ENCODE measurements around the gene AP1S3.

The AP1S3 gene

GRCh38 chr2:223805008-223805407 lies 32.4 kb downstream of the AP1S3 start:
- DNase-seq (ENCODE audit: extremely low spot score), result no peak
- no peak for TF ChIP-seq LEF1 (IDR thresholded peaks at IDR 0.05; ENCODE audit: borderline replicate concordance)
- no peak for TF ChIP-seq PKNOX1 (IDR thresholded peaks at IDR 0.05)
- no peak for TF ChIP-seq SUZ12 (IDR thresholded peaks at IDR 0.05)
- no peak for TF ChIP-seq ZNF384 (IDR thresholded peaks at IDR 0.05)
- TF ChIP-seq ELF4 (IDR thresholded peaks at IDR 0.05), result no peak
- no peak for TF ChIP-seq CTBP1 (IDR thresholded peaks at IDR 0.05; ENCODE audit: borderline replicate concordance)
- no peak for TF ChIP-seq FOXM1 (IDR thresholded peaks at IDR 0.05; ENCODE audit: borderline replicate concordance)
- no peak for TF ChIP-seq L3MBTL2 (conservative IDR thresholded peaks at IDR 0.05)
- TF ChIP-seq ARNT (IDR thresholded peaks at IDR 0.05), result no peak
- no peak for TF ChIP-seq FOXA1 (IDR thresholded peaks at IDR 0.05)
- no peak for TF ChIP-seq HDGF (IDR thresholded peaks at IDR 0.05; ENCODE audit: borderline replicate concordance)
- no peak for TF ChIP-seq FOXK2 (IDR thresholded peaks at IDR 0.05)
- no peak for TF ChIP-seq TARDBP (IDR thresholded peaks at IDR 0.05)
- no peak for TF ChIP-seq SP1 (IDR thresholded peaks at IDR 0.05)
- TF ChIP-seq NFRKB (IDR thresholded peaks at IDR 0.05), result no peak
- no peak for TF ChIP-seq BHLHE40 (IDR thresholded peaks at IDR 0.05; ENCODE audit: borderline replicate concordance)
- ChIA-PET CTCF (interaction anchor here (0.6 kb wide), 1 partner anchor 19 kb away, joined by 4 read pairs; no protein-coding TSS in a partner anchor), POLR2A (no interaction called here)

GRCh38 chr2:223801736-223802135 lies 35.6 kb downstream of the AP1S3 start:
- TF ChIP-seq HDGF (IDR thresholded peaks at IDR 0.05; ENCODE audit: borderline replicate concordance), result no peak
- TF ChIP-seq PKNOX1 (IDR thresholded peaks at IDR 0.05), result no peak
- ChIA-PET POLR2A (no interaction called here), CTCF (no interaction called here)
- no peak for DNase-seq (ENCODE audit: extremely low spot score)

- TF ChIP-seq BHLHE40 (IDR thresholded peaks at IDR 0.05; ENCODE audit: borderline replicate concordance), result no peak
- POLR2A ChIA-PET, result no interaction called here
- CTCF ChIA-PET, result interaction anchor here (0.6 kb wide), 1 partner anchor 90 kb away, joined by 3 read pairs; no protein-coding TSS in a partner anchor
- DNase-seq (ENCODE audit: extremely low spot score), result no peak
Measured at GRCh38 chr2:223800908-223801307, 36.5 kb downstream of the AP1S3 start.

- ChIA-PET POLR2A (no interaction called here), CTCF (interaction anchor here (0.6 to 1.4 kb wide), 10 partner anchors 55 to 826 kb away, joined by 3 to 5 read pairs (median 3); no protein-coding TSS in a partner anchor)
- no peak for DNase-seq (ENCODE audit: extremely low spot score)
- TF ChIP-seq CTBP1 (IDR thresholded peaks at IDR 0.05; ENCODE audit: borderline replicate concordance) (no peak), ARNT (IDR thresholded peaks at IDR 0.05) (no peak), SUZ12 (IDR thresholded peaks at IDR 0.05) (no peak), ELF4 (IDR thresholded peaks at IDR 0.05) (no peak), FOXA1 (IDR thresholded peaks at IDR 0.05) (no peak), FOXK2 (IDR thresholded peaks at IDR 0.05) (no peak), PKNOX1 (IDR thresholded peaks at IDR 0.05) (no peak), TARDBP (IDR thresholded peaks at IDR 0.05) (no peak), FOXM1 (IDR thresholded peaks at IDR 0.05; ENCODE audit: borderline replicate concordance) (no peak), ZNF384 (IDR thresholded peaks at IDR 0.05) (no peak), SP1 (IDR thresholded peaks at IDR 0.05) (no peak), HDGF (IDR thresholded peaks at IDR 0.05; ENCODE audit: borderline replicate concordance) (no peak), LEF1 (IDR thresholded peaks at IDR 0.05; ENCODE audit: borderline replicate concordance) (no peak), NFRKB (IDR thresholded peaks at IDR 0.05) (no peak), BHLHE40 (IDR thresholded peaks at IDR 0.05; ENCODE audit: borderline replicate concordance) (no peak), L3MBTL2 (conservative IDR thresholded peaks at IDR 0.05) (no peak)
Measured at GRCh38 chr2:223797811-223798721, 39.3 kb downstream of the AP1S3 start.

- ChIA-PET POLR2A (no interaction called here), CTCF (interaction anchor here (0.7 to 1.4 kb wide), 3 partner anchors 105 to 825 kb away, joined by 3 to 4 read pairs (median 3); no protein-coding TSS in a partner anchor)
- TF ChIP-seq TARDBP (IDR thresholded peaks at IDR 0.05), result no peak
- TF ChIP-seq LEF1 (IDR thresholded peaks at IDR 0.05; ENCODE audit: borderline replicate concordance), result no peak
- TF ChIP-seq FOXA1 (IDR thresholded peaks at IDR 0.05), result no peak
- no peak for TF ChIP-seq NFRKB (IDR thresholded peaks at IDR 0.05)
- TF ChIP-seq PKNOX1 (IDR thresholded peaks at IDR 0.05), result no peak
- no peak for TF ChIP-seq FOXM1 (IDR thresholded peaks at IDR 0.05; ENCODE audit: borderline replicate concordance)
- no peak for TF ChIP-seq L3MBTL2 (conservative IDR thresholded peaks at IDR 0.05)
- TF ChIP-seq BHLHE40 (IDR thresholded peaks at IDR 0.05; ENCODE audit: borderline replicate concordance), result no peak
- TF ChIP-seq ELF4 (IDR thresholded peaks at IDR 0.05), result no peak
- no peak for TF ChIP-seq CTBP1 (IDR thresholded peaks at IDR 0.05; ENCODE audit: borderline replicate concordance)
- no peak for TF ChIP-seq ZNF384 (IDR thresholded peaks at IDR 0.05)
- no peak for TF ChIP-seq SP1 (IDR thresholded peaks at IDR 0.05)
- TF ChIP-seq SUZ12 (IDR thresholded peaks at IDR 0.05), result no peak
- TF ChIP-seq HDGF (IDR thresholded peaks at IDR 0.05; ENCODE audit: borderline replicate concordance), result no peak
- TF ChIP-seq ARNT (IDR thresholded peaks at IDR 0.05), result no peak
- no peak for TF ChIP-seq FOXK2 (IDR thresholded peaks at IDR 0.05)
- DNase-seq (ENCODE audit: extremely low spot score), result no peak
Measured at GRCh38 chr2:223797037-223797436, 40.3 kb downstream of the AP1S3 start.

Data from HEK293T (cell line).